Lower leg skin (tissue), 3 donors: ENCODE results near the gene CD180.

Experiments
- CTCF ChIP-seq, 3 donors: fragments of 450-650 bp; IDR thresholded peaks; one replicate each; pipeline ENCODE4 v1.5.1; 2016; ENCODE audit warnings: antibody characterized with exemption in 3 of 3, mild to moderate bottlenecking in 3 of 3, moderate library complexity in 2 of 3
- POLR2A ChIP-seq, 2 donors: fragments of 450-650 bp; IDR thresholded peaks; one replicate each; pipeline ENCODE4 v1.6.1; 2016 to 2017; ENCODE audit warnings: antibody characterized with exemption in 2 of 2, mild to moderate bottlenecking in 1 of 2, moderate library complexity in 1 of 2

GRCh38 chr5:67243944-67244343 is 47.3 kb upstream of the CD180 start:
- TF ChIP-seq CTCF (IDR thresholded peaks at IDR 0.05) (no peak), POLR2A (IDR thresholded peaks at IDR 0.05) (no peak)
